ENCODE data around the gene DOK3. TPM values are rescaled to one million over a fixed set of nuclear protein-coding genes. Genes with fewer than 3 reads are reported as not detected.

DOK3 gene
- total and polyA plus RNA-seq, 2 donors (not counting 1 experiment from before 2014, with no cell fraction given), result 103 to 115 TPM

DNA sequence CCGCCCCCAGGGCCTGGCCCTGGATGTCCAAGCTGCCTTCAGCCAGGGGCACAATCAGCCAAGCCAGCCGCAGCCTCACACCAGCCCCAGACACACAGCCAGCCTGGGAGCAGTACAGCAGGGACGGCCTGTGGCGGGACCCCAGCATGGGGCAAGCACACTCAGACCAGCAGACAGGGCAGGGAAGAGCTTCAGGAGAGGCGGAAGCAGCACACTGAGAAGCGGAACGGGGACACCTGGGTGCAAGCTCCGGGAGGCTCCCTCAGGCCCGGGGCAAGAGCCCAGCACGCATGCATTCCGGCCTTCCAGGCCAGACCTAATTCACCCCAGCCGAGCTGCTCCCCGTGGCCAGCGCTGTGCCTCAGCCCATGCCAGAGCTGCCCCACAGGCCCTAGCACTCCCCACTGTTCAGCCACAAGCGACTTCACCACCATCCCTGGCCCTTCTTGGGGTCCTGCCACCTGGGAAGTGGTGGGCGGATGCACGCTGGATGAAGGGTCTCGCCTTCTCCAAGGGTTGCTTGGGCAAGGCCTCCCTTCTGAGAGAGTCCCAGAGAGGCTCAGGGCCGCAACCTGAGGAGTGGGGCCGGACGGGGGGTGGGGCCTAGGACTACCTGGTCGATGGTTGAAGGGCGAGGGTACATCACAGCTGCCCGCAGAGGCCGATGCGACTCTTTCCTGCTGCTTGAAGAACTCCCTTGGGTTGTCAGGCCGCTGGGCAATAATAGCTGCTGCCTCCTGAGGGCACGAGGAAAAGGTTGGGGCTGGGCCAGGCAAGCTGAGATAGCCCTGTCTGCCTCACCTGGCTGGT is 49.6 kb downstream of the DOK3 start:
- Histone ChIP-seq H3K9ac (ENCODE audit: low read length) (no peak overlapping the region), H2AFZ (ENCODE audit: insufficient read depth, low read depth, low read length, poor library complexity, severe bottlenecking) (no peak overlapping the region), H3K4me2 (replicated peaks; ENCODE audit: low read depth, low read length, poor library complexity, severe bottlenecking) (no peak overlapping the region), H3K27ac (ENCODE audit: low read length in 2 of 2) (no peak overlapping the region), H3K4me3 (ENCODE audit: control extremely low read depth in 1 of 5, extremely low read depth in 1 of 5, insufficient read depth in 1 of 5, low read depth in 2 of 5, low read length in 4 of 5) (no peak overlapping the region), H3K9me3 (ENCODE audit: control extremely low read depth in 1 of 3, control insufficient read depth in 2 of 3, insufficient read depth in 1 of 3, low read length in 2 of 3) (peaks cover 0 to 4% (median 0%) of the 10 kb centered on the region in 3 donors), H3K4me1 (ENCODE audit: control insufficient read depth in 2 of 2, insufficient read depth in 2 of 2, low read length in 2 of 2) (peaks cover 3 to 13% of the 10 kb centered on the region in 2 donors), H3K36me3 (replicated peaks in 1 of 2; ENCODE audit: control extremely low read depth in 1 of 2, control insufficient read depth in 1 of 2, extremely low read depth in 1 of 2, insufficient read depth in 2 of 2, low read length in 1 of 2) (no peaks in the 10 kb centered on the region), H3K27me3 (replicated peaks in 1 of 4; ENCODE audit: control extremely low read depth in 1 of 4, control insufficient read depth in 3 of 4, insufficient read depth in 4 of 4, low read length in 3 of 4) (no peaks in the 10 kb centered on the region), H4K20me1 (ENCODE audit: control insufficient read depth, insufficient read depth, low read length, poor library complexity, severe bottlenecking) (peaks cover 13% of the 10 kb centered on the region), H3K79me2 (ENCODE audit: control insufficient read depth, insufficient read depth, low read length) (no peaks in the 10 kb centered on the region)
- ChIA-PET POLR2A (no interaction called here), CTCF (interaction anchor here (0.9 to 1.9 kb wide), 3 partner anchors 56 to 70 kb away, joined by 4 to 7 read pairs (median 4); no protein-coding TSS in a partner anchor)
- no peak overlapping the region for H3K4me3 Mint-ChIP-seq
- no peaks in the 10 kb centered on the region for H3K9me3 Mint-ChIP-seq (ENCODE audit: insufficient read depth)
- ATAC-seq (ENCODE audit: low read depth), result no peak
- WGBS (ENCODE audit: insufficient coverage), result 96% methylated on average over 28 of the region's 28 CpGs
- intact Hi-C loops (cut with micrococcal nuclease), result no loop called here
- no peak overlapping the region for H3K27ac Mint-ChIP-seq
- H3K27me3 Mint-ChIP-seq, result no peaks in the 10 kb centered on the region
- peaks cover 8% of the 10 kb centered on the region for H3K4me1 Mint-ChIP-seq
- TF ChIP-seq EZH2 (IDR thresholded peaks at IDR 0.05; ENCODE audit: borderline replicate concordance, insufficient read depth, low read depth, low read length, poor library complexity, severe bottlenecking), result no peak
- TF ChIP-seq, protein P1, sequence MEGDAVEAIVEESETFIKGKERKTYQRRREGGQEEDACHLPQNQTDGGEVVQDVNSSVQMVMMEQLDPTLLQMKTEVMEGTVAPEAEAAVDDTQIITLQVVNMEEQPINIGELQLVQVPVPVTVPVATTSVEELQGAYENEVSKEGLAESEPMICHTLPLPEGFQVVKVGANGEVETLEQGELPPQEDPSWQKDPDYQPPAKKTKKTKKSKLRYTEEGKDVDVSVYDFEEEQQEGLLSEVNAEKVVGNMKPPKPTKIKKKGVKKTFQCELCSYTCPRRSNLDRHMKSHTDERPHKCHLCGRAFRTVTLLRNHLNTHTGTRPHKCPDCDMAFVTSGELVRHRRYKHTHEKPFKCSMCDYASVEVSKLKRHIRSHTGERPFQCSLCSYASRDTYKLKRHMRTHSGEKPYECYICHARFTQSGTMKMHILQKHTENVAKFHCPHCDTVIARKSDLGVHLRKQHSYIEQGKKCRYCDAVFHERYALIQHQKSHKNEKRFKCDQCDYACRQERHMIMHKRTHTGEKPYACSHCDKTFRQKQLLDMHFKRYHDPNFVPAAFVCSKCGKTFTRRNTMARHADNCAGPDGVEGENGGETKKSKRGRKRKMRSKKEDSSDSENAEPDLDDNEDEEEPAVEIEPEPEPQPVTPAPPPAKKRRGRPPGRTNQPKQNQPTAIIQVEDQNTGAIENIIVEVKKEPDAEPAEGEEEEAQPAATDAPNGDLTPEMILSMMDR (IDR thresholded peaks at IDR 0.05), result no peak
- no peak for DNase-seq

DNA sequence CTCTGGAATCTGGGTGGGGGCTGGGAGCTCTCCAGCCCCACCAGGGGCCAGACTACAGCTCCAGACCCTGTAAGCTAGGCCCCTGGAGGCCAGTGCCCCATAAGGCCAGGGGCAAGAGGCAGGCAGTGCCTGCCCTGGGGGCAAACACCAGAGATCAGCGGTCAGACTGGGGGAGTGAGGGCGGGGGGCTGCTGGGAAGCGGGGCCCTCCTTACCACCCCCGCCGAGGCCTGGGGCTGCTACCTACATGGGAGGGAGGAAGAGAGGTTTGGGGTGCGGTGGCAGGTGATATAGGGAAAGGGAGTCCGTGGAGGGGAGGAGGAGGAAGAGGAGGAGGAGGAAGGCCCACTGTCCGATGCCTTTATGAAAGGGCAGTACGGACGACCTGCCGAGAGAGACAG is 50.3 kb downstream of the DOK3 start:
- ATAC-seq (ENCODE audit: low read depth) (no peak), DNase-seq (no peak)
- Histone ChIP-seq H3K27me3 (replicated peaks in 1 of 4; ENCODE audit: control extremely low read depth in 1 of 4, control insufficient read depth in 3 of 4, insufficient read depth in 4 of 4, low read length in 3 of 4) (no peaks in the 10 kb centered on the region), H3K4me1 (ENCODE audit: control insufficient read depth in 2 of 2, insufficient read depth in 2 of 2, low read length in 2 of 2) (peaks cover 3 to 13% of the 10 kb centered on the region in 2 donors), H4K20me1 (ENCODE audit: control insufficient read depth, insufficient read depth, low read length, poor library complexity, severe bottlenecking) (peaks cover 13% of the 10 kb centered on the region), H3K4me3 (ENCODE audit: control extremely low read depth in 1 of 5, extremely low read depth in 1 of 5, insufficient read depth in 1 of 5, low read depth in 2 of 5, low read length in 4 of 5) (no peak overlapping the region), H3K36me3 (replicated peaks in 1 of 2; ENCODE audit: control extremely low read depth in 1 of 2, control insufficient read depth in 1 of 2, extremely low read depth in 1 of 2, insufficient read depth in 2 of 2, low read length in 1 of 2) (no peaks in the 10 kb centered on the region), H3K4me2 (replicated peaks; ENCODE audit: low read depth, low read length, poor library complexity, severe bottlenecking) (no peak overlapping the region), H3K9ac (ENCODE audit: low read length) (no peak overlapping the region), H2AFZ (ENCODE audit: insufficient read depth, low read depth, low read length, poor library complexity, severe bottlenecking) (no peak overlapping the region), H3K27ac (ENCODE audit: low read length in 2 of 2) (no peak overlapping the region), H3K9me3 (ENCODE audit: control extremely low read depth in 1 of 3, control insufficient read depth in 2 of 3, insufficient read depth in 1 of 3, low read length in 2 of 3) (peaks cover 0 to 4% (median 0%) of the 10 kb centered on the region in 3 donors), H3K79me2 (ENCODE audit: control insufficient read depth, insufficient read depth, low read length) (no peaks in the 10 kb centered on the region)
- WGBS (ENCODE audit: insufficient coverage), result 96% methylated on average over 9 of the region's 11 CpGs
- H3K4me3 Mint-ChIP-seq, result no peak overlapping the region
- H3K4me1 Mint-ChIP-seq, result peaks cover 8% of the 10 kb centered on the region
- TF ChIP-seq EZH2 (IDR thresholded peaks at IDR 0.05; ENCODE audit: borderline replicate concordance, insufficient read depth, low read depth, low read length, poor library complexity, severe bottlenecking), result no peak
- TF ChIP-seq, protein P1 (IDR thresholded peaks at IDR 0.05), result no peak
- no peaks in the 10 kb centered on the region for H3K9me3 Mint-ChIP-seq (ENCODE audit: insufficient read depth)
- ChIA-PET CTCF (interaction anchor here (1.9 to 21.3 kb wide), 4 partner anchors 14 to 69 kb away, joined by 4 to 628 read pairs (median 124); partner anchors contain the start of genes F12, PFN3 and PRR7), POLR2A (no interaction called here)
- H3K27me3 Mint-ChIP-seq, result no peaks in the 10 kb centered on the region
- H3K27ac Mint-ChIP-seq, result no peak overlapping the region
- intact Hi-C loops (cut with micrococcal nuclease), result no loop called here
